GM23338 (cell line): ENCODE results near the gene FNDC7. TPM values are rescaled to one million over a fixed set of nuclear protein-coding genes. Genes with fewer than 3 reads are reported as not detected.

Experiments used
- ATAC-seq: fragments of 200-7000 bp; cut with Tn5 transposase; 3 replicates; pipeline ENCODE4 v1.9.1; 2020
- DNase-seq: peaks from one replicate; pipeline ENCODE4 v3.0.0-alpha.2; 2015; ENCODE audit warnings: low spot score
- H2AFZ ChIP-seq: fragments of 200-600 bp; sonication (generic); 2 replicates; pipeline ENCODE4 v1.8.0; 2016; ENCODE audit warnings: antibody characterized with exemption, mild to moderate bottlenecking, moderate library complexity
- H3F3A ChIP-seq: fragments of 200-600 bp; sonication (generic); replicated peaks from 2 replicates; pipeline ENCODE4 v1.8.0; 2017; ENCODE audit warnings: antibody characterized with exemption, mixed run types, low read depth
- H3K27ac ChIP-seq: fragments of 200-600 bp; sonication (generic); 2 replicates; pipeline ENCODE4 v1.6.1; 2016; ENCODE audit warnings: low read depth
- H3K27me3 ChIP-seq: fragments of 200-600 bp; sonication (generic); 2 replicates; pipeline ENCODE4 v1.8.0; 2016; ENCODE audit warnings: mild to moderate bottlenecking, mixed run types, moderate library complexity; ENCODE audit not compliant: insufficient read depth
- H3K36me3 ChIP-seq: fragments of 200-600 bp; sonication (generic); 2 replicates; pipeline ENCODE4 v1.8.0; 2016; ENCODE audit warnings: mild to moderate bottlenecking; ENCODE audit not compliant: insufficient read depth
- H3K4me1 ChIP-seq: fragments of 200-600 bp; sonication (generic); 2 replicates; pipeline ENCODE4 v1.8.0; 2016; ENCODE audit warnings: mild to moderate bottlenecking, moderate library complexity; ENCODE audit not compliant: insufficient read depth
- H3K4me2 ChIP-seq: fragments of 200-600 bp; sonication (generic); 2 replicates; pipeline ENCODE4 v1.7.1; 2017; ENCODE audit warnings: mixed run types
- H3K4me3 ChIP-seq: fragments of 200-600 bp; sonication (generic); 2 replicates; pipeline ENCODE4 v1.6.1; 2016; ENCODE audit warnings: mixed run types
- H3K79me2 ChIP-seq: fragments of 200-600 bp; sonication (generic); replicated peaks from 2 replicates; pipeline ENCODE4 v1.8.0; 2017; ENCODE audit warnings: mild to moderate bottlenecking; ENCODE audit not compliant: insufficient read depth
- H3K9me2 ChIP-seq: fragments of 200-600 bp; sonication (generic); 2 replicates; pipeline ENCODE4 v1.8.0; 2017; ENCODE audit not compliant: insufficient read depth
- H4K20me1 ChIP-seq: fragments of 200-600 bp; sonication (generic); replicated peaks from 2 replicates; pipeline ENCODE4 v1.8.0; 2017; ENCODE audit warnings: mild to moderate bottlenecking; ENCODE audit not compliant: insufficient read depth
- H3K27ac Mint-ChIP-seq: 2 replicates; pipeline ENCODE4 v1.8.0; 2020; ENCODE audit warnings: inconsistent platforms, mild to moderate bottlenecking, moderate library complexity, mixed read lengths
- H3K27me3 Mint-ChIP-seq: 3 replicates; pipeline ENCODE4 v1.8.0; 2022; ENCODE audit warnings: low read depth, mild to moderate bottlenecking, moderate library complexity, mixed read lengths, inconsistent platforms; ENCODE audit not compliant: insufficient read depth, poor library complexity
- H3K36me3 Mint-ChIP-seq: 3 replicates; pipeline ENCODE4 v1.8.0; 2021; ENCODE audit warnings: low read depth, mild to moderate bottlenecking, inconsistent platforms, moderate library complexity, mixed read lengths
- H3K4me1 Mint-ChIP-seq: 3 replicates; pipeline ENCODE4 v1.8.0; 2020; ENCODE audit warnings: mild to moderate bottlenecking, inconsistent platforms, mixed read lengths
- H3K4me3 Mint-ChIP-seq: 3 replicates; pipeline ENCODE4 v1.8.0; 2021; ENCODE audit warnings: moderate library complexity, mild to moderate bottlenecking, inconsistent platforms, mixed read lengths
- H3K9me3 Mint-ChIP-seq: 3 replicates; pipeline ENCODE4 v1.8.0; 2020; ENCODE audit warnings: moderate library complexity, mild to moderate bottlenecking, inconsistent platforms, mixed read lengths
- CREB1 ChIP-seq: fragments of 250-450 bp; sonication (Bioruptor Pico); IDR thresholded peaks from 2 replicates; pipeline ENCODE4 v1.5.0; 2020; ENCODE audit warnings: low read depth, mild to moderate bottlenecking, moderate library complexity
- EZH2phosphoT487 ChIP-seq: fragments of 200-600 bp; sonication (generic); IDR thresholded peaks from one replicate; pipeline ENCODE4 v1.8.1; 2018; ENCODE audit warnings: antibody characterized with exemption; ENCODE audit not compliant: unreplicated experiment
- JUNB ChIP-seq: IDR thresholded peaks from one replicate; pipeline ENCODE4 v1.6.1; 2016; ENCODE audit warnings: antibody characterized with exemption; ENCODE audit not compliant: unreplicated experiment
- NANOG ChIP-seq: IDR thresholded peaks from 2 replicates; pipeline ENCODE4 v1.6.1; 2016; ENCODE audit warnings: antibody characterized with exemption, borderline replicate concordance
- POLR2AphosphoS5 ChIP-seq: IDR thresholded peaks from 2 replicates; pipeline ENCODE4 v1.6.1; 2016; ENCODE audit warnings: antibody characterized with exemption, low read depth
- STAT1 ChIP-seq: IDR thresholded peaks from one replicate; pipeline ENCODE4 v1.6.1; 2016; ENCODE audit warnings: antibody characterized with exemption; ENCODE audit not compliant: unreplicated experiment
- ZNF114 ChIP-seq: fragments of 250-450 bp; sonication (Bioruptor Pico); IDR thresholded peaks from 2 replicates; pipeline ENCODE4 v1.5.0; 2020; ENCODE audit warnings: mild to moderate bottlenecking, moderate library complexity
- ZNF331 ChIP-seq: fragments of 250-450 bp; sonication (Bioruptor Pico); IDR thresholded peaks from 2 replicates; pipeline ENCODE4 v1.5.0; 2020; ENCODE audit warnings: low read depth, mild to moderate bottlenecking, moderate library complexity
- polyA plus RNA-seq: library from polyadenylated mRNA; unstranded; fragments of >200 nt; fragmentation: Nextera tagmentation; extraction: Ambion mirVana; gene quantifications from 2 replicates; pipeline ENCODE4 v1.2.1, GENCODE V29; 2016
- total RNA-seq: library from RNA; depleted of rRNA; stranded (reverse); fragments of >200 nt; shearing (Covaris generic); gene quantifications from 2 replicates; pipeline ENCODE4 v1.2.3, GENCODE V29; 2014
- TF ChIP-seq, protein P1 (sequence below): IDR thresholded peaks from one replicate; pipeline ENCODE4 v1.6.1; 2018; ENCODE audit warnings: antibody characterized with exemption; ENCODE audit not compliant: unreplicated experiment
- TF ChIP-seq, protein P2 (sequence below): IDR thresholded peaks from 2 replicates; pipeline ENCODE4 v1.6.1; 2016; ENCODE audit warnings: antibody characterized with exemption

Gene FNDC7
- total and polyA plus RNA-seq, 2 experiments from 2014 or later = 0.06 to 0.28 TPM

- no peak for TF ChIP-seq JUNB
- no peak for TF ChIP-seq ZNF331 (CRISPR knock-in tag)
- no peak for TF ChIP-seq POLR2AphosphoS5
- TF ChIP-seq CREB1 (CRISPR knock-in tag) = no peak
- no peak for TF ChIP-seq STAT1
These were observed 17.2 kb upstream of the FNDC7 start (continued) for GRCh38 chr1:108695535-108695934.

DNA sequence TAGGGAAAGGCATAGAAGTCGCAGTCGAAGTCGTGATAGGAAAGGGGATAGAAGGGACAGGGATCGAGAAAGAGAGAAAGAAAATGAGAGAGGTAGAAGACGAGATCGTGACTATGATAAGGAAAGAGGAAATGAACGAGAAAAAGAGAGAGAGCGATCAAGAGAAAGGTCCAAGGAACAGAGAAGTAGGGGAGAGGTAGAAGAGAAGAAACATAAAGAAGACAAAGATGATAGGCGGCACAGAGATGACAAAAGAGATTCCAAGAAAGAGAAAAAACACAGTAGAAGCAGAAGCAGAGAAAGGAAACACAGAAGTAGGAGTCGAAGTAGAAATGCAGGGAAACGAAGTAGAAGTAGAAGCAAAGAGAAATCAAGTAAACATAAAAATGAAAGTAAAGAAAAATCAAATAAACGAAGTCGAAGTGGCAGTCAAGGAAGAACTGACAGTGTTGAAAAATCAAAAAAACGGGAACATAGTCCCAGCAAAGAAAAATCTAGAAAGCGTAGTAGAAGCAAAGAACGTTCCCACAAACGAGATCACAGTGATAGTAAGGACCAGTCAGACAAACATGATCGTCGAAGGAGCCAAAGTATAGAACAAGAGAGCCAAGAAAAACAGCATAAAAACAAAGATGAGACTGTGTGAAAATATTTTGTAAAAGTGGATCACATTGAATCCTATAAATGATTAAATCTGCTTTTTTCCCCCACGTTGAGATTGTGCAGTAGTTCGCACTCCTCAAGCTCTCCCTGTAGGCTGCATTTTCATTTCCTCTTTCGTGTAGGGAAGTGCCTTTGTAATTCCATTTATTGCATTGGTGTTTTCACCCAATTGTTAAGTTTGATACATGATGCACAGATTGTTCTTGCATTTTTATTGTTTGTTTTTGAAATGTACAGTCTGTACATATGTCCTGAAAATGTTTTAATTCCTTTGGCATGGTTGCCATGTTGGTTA, 13.1 kb upstream of the FNDC7 start:
- Mint-ChIP-seq H3K27me3 (peaks cover 2% of the 10 kb centered on the region), H3K27ac (no peak overlapping the region), H3K4me1 (no peaks in the 10 kb centered on the region), H3K9me3 (no peaks in the 10 kb centered on the region), H3K36me3 (peaks cover 72% of the 10 kb centered on the region), H3K4me3 (no peak overlapping the region)
- H3K9me2 ChIP-seq = no peaks in the 10 kb centered on the region
- no peak for DNase-seq
- peaks cover 18% of the 10 kb centered on the region for H4K20me1 ChIP-seq
- peaks cover 7% of the 10 kb centered on the region; the same call in 1 of the 2 replicates for H3F3A ChIP-seq
- peaks cover 32% of the 10 kb centered on the region for H3K79me2 ChIP-seq
- no peaks in the 10 kb centered on the region for H3K27me3 ChIP-seq
- H3K27ac ChIP-seq = no peak overlapping the region
- no peaks in the 10 kb centered on the region; the same call in 1 of the 2 replicates for H3K4me1 ChIP-seq
- TF ChIP-seq POLR2AphosphoS5 = no peak
- TF ChIP-seq ZNF331 (CRISPR knock-in tag) = no peak
- TF ChIP-seq CREB1 (CRISPR knock-in tag) = no peak
- TF ChIP-seq, protein P1, sequence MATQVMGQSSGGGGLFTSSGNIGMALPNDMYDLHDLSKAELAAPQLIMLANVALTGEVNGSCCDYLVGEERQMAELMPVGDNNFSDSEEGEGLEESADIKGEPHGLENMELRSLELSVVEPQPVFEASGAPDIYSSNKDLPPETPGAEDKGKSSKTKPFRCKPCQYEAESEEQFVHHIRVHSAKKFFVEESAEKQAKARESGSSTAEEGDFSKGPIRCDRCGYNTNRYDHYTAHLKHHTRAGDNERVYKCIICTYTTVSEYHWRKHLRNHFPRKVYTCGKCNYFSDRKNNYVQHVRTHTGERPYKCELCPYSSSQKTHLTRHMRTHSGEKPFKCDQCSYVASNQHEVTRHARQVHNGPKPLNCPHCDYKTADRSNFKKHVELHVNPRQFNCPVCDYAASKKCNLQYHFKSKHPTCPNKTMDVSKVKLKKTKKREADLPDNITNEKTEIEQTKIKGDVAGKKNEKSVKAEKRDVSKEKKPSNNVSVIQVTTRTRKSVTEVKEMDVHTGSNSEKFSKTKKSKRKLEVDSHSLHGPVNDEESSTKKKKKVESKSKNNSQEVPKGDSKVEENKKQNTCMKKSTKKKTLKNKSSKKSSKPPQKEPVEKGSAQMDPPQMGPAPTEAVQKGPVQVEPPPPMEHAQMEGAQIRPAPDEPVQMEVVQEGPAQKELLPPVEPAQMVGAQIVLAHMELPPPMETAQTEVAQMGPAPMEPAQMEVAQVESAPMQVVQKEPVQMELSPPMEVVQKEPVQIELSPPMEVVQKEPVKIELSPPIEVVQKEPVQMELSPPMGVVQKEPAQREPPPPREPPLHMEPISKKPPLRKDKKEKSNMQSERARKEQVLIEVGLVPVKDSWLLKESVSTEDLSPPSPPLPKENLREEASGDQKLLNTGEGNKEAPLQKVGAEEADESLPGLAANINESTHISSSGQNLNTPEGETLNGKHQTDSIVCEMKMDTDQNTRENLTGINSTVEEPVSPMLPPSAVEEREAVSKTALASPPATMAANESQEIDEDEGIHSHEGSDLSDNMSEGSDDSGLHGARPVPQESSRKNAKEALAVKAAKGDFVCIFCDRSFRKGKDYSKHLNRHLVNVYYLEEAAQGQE = no peak
- no peak for TF ChIP-seq NANOG
- no peak for TF ChIP-seq JUNB
- TF ChIP-seq EZH2phosphoT487 = no peak
- TF ChIP-seq ZNF114 (CRISPR knock-in tag) = no peak
- TF ChIP-seq, protein P2, sequence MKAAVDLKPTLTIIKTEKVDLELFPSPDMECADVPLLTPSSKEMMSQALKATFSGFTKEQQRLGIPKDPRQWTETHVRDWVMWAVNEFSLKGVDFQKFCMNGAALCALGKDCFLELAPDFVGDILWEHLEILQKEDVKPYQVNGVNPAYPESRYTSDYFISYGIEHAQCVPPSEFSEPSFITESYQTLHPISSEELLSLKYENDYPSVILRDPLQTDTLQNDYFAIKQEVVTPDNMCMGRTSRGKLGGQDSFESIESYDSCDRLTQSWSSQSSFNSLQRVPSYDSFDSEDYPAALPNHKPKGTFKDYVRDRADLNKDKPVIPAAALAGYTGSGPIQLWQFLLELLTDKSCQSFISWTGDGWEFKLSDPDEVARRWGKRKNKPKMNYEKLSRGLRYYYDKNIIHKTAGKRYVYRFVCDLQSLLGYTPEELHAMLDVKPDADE = no peak
- no peak for TF ChIP-seq STAT1
- no peak for ATAC-seq
- no peak overlapping the region for H3K4me2 ChIP-seq
- peaks cover 58% of the 10 kb centered on the region for H3K36me3 ChIP-seq
- H3K4me3 ChIP-seq = no peak overlapping the region
- H2AFZ ChIP-seq = no peak overlapping the region
